HG03039 (cell line): ENCODE data around the gene BTNL3.
"Not testable (repeated sequence)": the region's sequence is repeated elsewhere in the genome, so short reads cannot be mapped to it uniquely, and the experiment has no call there.

ENCODE experiments used
- ATAC-seq: cut with Tn5 transposase; IDR thresholded peaks from one replicate; pipeline ENCODE4 v1.9.1; 2021; ENCODE audit warnings: mild to moderate bottlenecking, moderate library complexity; ENCODE audit not compliant: unreplicated experiment

The BTNL3 gene, protein sequence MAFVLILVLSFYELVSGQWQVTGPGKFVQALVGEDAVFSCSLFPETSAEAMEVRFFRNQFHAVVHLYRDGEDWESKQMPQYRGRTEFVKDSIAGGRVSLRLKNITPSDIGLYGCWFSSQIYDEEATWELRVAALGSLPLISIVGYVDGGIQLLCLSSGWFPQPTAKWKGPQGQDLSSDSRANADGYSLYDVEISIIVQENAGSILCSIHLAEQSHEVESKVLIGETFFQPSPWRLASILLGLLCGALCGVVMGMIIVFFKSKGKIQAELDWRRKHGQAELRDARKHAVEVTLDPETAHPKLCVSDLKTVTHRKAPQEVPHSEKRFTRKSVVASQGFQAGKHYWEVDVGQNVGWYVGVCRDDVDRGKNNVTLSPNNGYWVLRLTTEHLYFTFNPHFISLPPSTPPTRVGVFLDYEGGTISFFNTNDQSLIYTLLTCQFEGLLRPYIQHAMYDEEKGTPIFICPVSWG

DNA sequence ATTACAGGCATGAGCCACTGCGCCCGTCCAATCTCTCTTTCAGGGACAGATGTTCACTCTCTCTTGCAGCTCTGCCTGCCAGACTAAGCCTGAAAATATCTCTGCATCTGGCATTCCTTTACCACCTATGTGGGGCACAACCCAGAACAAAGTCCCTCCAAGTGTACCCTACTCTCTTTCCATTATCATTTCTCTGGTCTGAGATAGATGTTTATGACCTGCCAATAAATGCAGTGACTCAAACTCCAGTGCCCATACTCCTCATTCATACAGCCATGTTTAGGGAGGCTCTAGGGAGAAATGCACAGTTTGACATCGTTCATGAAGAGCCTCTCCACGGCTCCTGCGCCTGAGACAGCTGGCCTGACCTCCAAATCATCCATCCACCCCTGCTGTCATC is at the start of gene BTNL3:
TSS of gene BTNL3 (plus strand) at position 255 of the 400 bp plus-strand sequence. CDS start 183 bp downstream, outside the sequence.
- no peak for ATAC-seq

DNA sequence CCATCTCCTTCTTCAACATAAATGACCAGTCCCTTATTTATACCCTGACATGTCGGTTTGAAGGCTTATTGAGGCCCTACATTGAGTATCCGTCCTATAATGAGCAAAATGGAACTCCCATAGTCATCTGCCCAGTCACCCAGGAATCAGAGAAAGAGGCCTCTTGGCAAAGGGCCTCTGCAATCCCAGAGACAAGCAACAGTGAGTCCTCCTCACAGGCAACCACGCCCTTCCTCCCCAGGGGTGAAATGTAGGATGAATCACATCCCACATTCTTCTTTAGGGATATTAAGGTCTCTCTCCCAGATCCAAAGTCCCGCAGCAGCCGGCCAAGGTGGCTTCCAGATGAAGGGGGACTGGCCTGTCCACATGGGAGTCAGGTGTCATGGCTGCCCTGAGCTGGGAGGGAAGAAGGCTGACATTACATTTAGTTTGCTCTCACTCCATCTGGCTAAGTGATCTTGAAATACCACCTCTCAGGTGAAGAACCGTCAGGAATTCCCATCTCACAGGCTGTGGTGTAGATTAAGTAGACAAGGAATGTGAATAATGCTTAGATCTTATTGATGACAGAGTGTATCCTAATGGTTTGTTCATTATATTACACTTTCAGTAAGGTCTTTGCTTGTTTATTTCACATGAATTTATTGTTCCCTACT is 38.2 kb upstream of the BTNL3 start:
- ATAC-seq, result no peak

DNA sequence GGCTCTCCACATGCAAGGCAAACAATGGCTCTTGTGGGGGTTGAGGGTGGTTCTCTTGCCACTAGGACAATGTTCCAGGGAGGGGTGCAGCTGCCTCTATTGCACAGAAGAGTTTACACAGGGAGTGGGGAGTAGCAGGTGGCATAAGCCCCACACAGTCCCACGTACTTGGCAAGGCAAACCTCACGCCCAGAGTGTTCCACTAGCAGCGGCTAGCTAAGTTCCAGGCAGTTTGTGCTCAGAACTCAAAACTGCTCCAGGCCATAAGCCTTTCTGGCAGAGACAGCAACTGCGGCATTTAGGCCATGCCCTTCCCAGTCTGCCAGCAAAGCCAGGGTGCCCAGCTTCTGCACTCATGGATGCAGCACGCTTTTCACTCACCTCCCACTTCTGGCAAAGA is 29.0 kb upstream of the BTNL3 start:
- ATAC-seq, result no peak

DNA sequence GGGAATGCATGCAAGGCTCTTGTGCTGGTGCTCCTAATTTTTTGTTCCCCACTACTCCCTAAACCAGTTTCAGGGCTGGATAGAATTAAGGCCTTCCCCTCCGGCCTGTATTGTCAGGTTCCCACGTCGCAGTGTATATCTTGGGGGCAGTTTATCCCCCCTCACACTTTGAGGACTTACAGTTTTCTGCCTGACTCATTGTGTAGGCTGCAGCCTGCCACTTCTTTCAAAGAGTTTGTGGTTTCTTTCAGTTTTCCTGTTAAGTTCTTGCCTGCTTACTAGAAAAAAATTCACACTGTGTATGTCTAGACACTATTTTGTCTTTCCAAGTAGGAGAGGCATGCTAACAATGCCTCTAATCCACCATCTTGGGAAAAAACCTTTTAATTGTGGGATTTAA is 28.4 kb upstream of the BTNL3 start:
- no peak for ATAC-seq

DNA sequence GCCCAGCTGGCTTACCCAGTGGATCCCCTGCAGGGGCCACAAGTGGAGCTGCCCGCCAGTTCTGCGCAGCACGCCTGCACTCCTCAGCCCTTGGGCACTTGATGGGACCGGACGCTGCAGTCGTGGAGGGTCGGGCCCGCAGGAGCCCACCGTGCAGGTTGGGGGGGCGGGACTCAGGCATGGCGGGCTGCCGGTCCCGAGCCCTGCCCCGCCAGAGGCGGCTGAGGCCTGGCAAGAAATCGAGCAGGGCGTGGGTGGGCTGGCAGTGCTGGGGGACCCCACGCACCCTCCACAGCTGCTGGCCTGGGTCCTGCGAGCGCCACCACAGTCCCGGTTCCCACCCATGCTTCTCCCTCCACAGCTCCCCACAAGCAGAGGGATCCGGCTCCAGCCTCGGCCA is 19.2 kb upstream of the BTNL3 start:
- ATAC-seq, result no peak

DNA sequence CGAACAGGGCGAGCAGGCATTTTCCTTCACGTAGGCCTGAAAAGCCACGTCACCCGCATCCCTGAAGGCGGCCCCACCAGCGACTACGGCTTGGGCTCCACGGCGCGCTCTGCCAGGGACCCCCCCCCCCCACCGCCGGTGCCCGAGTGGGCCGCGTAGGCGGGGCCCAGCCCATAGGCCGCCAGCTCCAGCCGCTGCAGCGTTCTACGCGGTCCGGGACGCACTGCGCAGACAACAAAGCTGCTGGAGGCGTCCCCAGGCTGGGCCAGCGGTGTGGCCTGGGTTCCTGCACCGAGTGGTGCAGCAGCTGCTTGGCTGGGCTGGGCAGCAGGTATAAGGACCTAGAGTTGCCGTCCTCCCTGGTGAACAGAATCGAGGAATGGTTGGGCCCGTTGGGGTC is 18.3 kb upstream of the BTNL3 start:
- ATAC-seq, result no peak

DNA sequence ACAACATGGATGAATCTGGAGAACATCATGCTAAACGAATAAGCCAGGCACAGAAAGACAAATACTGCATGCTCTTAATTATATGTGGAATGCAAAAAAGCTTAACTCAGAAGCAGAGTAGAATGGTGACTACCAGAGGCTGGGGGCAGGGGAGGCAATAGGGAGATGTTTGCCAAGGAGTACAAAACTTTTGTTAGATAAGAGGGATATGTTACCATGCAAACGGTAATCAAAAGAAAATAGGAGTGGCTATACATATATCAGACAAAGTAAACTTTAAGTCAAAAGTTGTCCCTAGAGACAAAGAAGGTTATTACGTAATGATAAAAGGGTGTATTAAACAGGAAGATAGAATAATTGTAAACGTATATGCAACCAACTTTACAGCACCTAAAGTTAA is 17.8 kb upstream of the BTNL3 start:
- ATAC-seq, result no peak

DNA sequence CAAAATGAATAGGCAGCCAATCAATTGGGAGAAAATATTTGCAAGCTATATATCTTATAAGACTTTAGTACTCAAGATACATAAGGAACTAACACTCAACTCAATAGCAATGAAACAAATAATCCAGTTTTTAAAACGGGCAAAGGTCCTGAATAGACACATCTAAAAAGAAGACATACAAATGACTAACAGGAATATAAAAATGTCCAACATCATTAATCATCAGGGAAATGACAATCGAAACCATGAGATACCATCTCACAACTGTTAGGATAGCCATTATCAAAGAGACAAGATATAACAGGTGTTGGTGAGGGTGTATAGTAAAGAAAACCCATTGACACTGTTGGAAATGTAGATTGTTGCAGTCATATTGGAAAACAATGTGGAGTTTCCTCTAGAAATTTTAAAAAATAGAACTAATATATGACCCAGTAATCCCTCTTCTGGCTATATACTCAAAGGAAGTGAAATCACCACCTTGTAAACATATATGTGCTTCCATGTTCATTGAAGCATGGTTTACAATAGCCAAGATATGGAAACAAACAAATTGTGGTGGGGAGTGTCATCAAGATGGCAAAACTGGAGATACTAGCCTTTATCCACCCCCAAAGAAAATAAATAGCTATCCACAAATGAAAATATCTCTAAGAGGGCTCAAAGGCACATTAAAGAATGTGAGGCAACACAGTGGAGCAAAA is 13.9 kb upstream of the BTNL3 start:
- ATAC-seq, result no peak

DNA sequence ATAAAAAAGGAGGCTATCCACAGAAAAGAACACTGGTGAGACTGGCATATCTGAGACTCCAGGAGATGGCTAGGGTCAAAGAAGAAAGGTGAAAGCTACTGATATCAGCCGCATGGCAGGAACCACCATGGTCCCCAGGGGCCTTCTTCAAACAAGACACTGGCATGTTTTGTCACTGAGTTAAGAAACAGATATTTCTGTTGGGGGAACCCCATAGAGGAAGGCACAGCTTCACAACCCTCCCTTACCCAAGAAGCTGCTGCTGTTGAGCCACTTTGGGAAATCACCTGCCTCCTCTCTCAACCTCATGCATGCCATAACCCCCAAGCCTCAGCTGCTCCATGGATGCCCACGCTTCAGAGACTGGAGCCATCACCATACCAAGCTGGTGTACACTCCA is 13.3 kb upstream of the BTNL3 start:
- peak; percentile 70 for ATAC-seq

DNA sequence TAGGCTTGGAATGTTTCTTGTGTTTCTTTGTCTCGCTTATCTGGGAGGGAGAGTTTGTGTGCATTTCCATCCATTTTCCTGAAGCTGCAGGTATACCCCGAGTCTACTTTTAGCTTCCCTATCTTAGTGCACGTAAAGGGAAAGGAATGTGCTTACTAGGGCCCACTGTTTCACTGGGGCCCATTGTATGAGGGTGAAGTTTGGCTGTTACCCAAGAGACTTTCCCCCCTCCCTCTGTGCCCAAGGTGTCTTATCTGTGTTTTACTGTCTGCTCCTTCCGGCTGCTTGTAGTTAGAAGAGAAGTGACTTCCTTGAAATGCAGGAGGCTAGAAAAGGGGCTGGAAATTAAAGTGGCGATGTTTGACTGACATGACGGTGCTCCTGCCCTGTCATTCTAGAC is 12.1 kb upstream of the BTNL3 start:
- no peak for ATAC-seq

DNA sequence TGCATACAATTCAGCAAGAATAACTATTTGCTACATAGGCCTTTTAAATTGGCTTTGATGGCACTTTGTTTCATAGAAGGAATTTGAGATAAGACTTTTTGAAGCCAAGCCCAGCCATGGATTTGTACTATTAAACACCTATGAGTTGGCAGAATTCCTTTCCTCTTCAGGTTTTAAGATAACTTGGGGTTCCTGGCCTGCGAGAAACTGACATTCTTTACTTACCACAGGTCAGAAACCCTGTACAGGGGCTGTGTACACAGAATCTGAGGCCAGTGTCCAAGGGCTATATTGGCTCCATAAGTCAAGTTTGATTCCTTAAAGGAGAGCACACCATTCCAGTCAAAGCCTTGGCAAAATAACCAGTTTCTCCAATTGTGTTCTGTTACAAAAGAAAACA is 10.8 kb upstream of the BTNL3 start:
- no peak for ATAC-seq

DNA sequence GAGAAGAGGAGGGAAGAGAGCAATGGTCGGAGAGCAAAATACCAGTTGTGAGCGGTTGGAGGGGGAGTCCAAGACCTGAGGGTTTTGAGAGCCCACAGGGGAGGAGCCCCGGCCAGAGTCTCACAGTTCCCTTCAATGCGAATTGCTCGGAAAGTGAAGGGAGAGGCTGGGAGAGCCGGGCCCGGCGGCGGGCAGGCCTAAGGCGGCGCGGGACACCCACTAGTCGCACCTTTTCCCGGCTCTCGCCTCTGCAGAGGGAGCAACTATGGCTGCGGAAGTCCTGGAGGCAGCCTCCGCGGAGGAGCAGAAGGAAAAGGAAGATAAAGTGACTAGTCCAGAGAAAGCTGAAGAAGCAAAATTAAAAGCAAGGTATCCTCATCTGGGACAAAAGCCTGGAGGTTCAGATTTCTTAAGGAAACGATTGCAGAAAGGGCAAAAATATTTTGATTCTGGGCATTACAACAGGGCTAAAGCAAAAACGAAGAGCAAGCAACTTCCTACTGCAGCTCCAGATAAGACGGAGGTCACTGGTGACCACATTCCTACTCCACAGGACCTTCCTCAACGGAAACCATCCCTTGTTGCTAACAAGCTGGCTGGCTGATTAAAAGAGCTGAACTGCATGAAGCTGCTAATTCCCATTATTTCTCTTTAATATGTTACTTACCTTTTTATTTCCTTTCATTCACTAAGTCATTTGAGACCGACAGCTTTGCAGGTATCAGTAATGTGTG is 6.5 kb upstream of the BTNL3 start:
- no peak for ATAC-seq

DNA sequence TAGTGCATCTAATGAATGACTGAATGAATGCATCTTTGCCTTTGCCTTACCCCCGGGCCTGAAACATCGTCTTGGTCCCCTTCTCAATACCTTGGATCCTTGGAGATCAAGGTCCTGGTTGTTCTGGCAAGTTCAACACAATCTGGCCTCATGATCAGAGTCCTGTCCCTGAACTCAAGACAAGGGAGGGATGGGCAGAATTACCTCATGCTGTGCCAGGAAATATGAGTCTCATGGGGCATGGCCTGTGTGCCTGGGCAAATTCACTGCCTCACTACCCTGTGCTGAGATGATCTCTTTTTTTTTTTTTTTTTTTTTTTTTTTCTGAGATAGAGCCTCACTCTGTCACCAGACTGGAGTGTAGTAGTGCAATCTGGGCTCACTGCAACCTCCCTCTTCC is 630 bp upstream of the BTNL3 start:
- ATAC-seq, result no peak

DNA sequence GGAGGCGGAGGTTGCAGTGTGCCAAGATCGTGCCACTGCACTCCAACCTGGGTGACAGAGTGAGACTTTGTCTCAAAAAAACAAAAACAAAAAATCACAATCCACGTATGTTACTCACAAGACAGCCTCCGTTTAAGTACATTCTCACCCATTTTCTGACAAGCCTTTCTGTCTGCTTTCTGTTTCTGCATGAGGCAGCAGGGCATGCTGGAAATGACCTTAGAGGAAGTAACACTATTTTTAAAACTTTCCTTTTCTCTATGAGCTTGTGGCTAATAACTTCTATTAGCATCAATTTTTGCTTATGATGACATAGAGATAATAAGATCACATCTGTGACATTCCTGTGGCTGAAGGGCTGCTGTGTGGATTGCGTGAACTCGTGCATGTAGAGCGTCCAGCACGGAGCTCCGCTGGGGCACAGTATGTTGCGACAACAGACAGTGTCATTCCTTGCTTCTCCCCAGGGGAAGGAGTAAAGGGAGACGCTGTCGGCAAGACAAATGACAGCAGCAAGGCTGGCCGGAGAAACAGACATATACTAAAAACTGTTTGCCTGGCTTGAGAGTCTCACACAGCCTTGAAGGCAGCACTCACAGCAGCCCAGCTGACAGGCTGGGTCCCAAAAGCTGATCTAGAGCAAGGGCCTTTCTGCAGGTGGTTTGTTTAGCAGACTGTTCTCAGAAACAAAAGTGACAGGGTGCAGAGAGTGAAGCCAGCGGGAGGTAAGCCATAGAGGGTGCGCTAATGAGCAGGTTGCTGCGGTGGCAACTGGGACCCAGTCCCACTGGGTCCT is 1.6 kb downstream of the BTNL3 start:
- ATAC-seq, result no peak

DNA sequence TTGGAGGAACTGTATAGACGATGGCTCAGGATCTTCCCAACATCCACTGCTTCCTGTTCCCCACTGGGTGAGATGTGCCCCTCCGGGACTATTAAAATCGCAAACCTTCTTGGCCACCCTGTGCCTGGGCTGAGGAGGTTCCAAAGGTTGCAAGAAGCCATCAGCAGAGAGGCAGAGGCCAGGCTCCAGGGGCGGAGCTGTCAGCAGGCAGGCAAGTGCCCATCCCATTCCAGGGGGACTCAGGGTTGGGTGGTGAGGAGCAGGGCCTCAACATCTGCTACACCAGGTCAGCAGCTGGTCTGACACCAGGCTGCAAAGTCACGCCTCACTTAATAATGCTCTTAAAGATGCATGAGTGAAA is 2.2 kb downstream of the BTNL3 start:
- ATAC-seq, result no peak

DNA sequence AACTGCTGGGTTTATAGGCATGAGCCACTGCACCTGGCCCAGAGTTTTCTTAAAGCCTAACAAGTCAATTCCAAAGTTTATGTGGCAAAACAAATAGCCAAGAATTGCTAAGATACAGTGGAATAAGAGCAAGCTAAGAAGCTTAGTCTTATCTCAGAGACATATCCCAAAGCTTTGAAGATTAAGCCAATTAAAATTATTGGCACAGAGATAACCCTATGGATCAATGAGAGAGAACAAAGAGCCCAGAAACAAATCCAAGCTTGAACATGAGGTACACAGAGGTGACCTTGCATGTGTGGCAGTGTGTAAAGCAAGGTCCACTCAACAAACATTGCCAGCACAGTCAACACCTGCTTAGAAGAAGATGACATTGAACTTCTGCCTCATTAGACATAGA is 13.3 kb downstream of the BTNL3 start:
- no peak for ATAC-seq

DNA sequence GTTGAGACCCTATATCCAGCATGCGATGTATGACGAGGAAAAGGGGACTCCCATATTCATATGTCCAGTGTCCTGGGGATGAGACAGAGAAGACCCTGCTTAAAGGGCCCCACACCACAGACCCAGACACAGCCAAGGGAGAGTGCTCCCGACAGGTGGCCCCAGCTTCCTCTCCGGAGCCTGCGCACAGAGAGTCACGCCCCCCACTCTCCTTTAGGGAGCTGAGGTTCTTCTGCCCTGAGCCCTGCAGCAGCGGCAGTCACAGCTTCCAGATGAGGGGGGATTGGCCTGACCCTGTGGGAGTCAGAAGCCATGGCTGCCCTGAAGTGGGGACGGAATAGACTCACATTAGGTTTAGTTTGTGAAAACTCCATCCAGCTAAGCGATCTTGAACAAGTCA is 17.1 kb downstream of the BTNL3 start:
- no peak for ATAC-seq

DNA sequence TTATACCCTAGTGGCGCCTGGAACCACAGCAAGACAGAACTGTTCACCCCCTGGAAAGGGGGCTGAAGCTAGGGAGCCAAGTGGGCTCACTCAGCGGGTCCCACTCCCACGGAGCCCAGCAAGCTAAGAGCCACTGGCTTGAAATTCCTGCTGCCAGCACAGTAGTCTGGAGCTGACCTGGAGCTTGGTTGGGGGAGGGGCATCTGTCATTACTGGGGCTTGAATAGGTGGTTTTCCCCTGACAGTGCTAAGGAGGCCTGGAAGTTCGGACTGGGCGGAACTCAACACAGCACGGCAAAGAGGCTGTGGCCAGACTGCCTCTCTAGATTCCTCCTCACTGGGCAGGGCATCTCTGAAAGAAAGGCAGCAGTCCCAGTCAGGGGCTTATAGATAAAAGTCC is 19.5 kb downstream of the BTNL3 start:
- no peak for ATAC-seq

DNA sequence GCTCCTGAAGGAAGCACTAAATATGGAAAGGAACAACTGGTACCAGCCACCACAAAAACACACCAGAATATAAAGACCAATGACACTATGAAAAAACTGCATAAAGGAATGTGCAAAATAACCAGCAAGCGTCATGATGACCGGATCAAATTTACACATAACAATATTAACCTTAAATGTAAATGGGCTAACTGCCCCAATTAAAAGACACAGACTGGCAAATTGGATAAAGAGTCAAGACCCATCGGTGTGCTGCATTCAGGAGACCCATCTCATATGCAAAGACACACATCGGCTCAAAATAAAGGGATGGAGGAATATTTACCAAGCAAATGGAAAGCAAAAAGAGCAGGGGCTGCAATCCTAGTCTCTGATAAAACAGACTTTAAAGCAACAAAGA is 21.4 kb downstream of the BTNL3 start:
- ATAC-seq, result not testable (repeated sequence)

DNA sequence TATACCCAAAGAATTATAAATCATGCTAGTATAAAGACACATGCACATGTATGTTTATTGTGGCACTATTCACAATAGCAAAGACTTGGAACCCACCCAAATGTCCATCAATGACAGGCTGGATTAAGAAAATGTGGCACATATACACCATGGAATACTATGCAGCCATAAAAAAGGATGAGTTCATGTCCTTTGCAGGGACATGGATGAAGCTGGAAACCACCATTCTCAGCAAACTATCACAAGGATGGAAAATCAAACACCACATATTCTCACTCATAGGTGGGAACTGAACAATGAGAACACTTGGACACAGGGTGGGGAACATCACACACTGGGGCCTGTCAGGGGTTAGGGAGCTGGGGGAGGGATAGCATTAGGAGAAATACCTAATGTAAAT is 26.0 kb downstream of the BTNL3 start:
- ATAC-seq, result not testable (repeated sequence)
